ENCODE results near the gene GCM1.

Gene GCM1

DNA sequence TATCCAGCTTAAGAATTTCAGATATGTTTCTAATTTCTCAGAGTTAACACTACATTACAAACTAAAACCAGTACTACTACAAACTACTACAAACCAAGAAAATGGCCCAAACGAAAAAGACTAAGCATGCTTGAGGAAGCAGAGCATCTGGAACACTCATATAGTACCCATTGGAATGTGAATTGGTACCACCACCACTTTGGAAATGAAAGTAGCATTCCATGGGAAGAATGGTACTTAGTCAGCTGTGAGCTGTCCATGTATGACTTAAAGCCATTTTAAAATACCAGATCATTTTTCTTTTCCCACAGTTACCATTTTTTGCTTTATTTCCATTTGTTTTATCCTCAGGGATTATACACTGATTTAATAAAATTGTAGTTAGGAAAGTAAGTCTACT, 52.9 kb downstream of the GCM1 start:
- intact Hi-C loops (cut with DNase I; ENCODE audit: low total_unique reads), result no loop called here
- DNase-seq, result no peak
- Histone ChIP-seq H3K36me3 (peaks cover 91 to 99% (median 98%) of the 10 kb centered on the region in 3 donors), H3K4me1 (no peaks in the 10 kb centered on the region), H3K27ac (no peak overlapping the region), H3K27me3 (no peaks in the 10 kb centered on the region), H3K4me3 (no peak overlapping the region), H3K9me3 (no peaks in the 10 kb centered on the region)
- TF ChIP-seq, protein P1, sequence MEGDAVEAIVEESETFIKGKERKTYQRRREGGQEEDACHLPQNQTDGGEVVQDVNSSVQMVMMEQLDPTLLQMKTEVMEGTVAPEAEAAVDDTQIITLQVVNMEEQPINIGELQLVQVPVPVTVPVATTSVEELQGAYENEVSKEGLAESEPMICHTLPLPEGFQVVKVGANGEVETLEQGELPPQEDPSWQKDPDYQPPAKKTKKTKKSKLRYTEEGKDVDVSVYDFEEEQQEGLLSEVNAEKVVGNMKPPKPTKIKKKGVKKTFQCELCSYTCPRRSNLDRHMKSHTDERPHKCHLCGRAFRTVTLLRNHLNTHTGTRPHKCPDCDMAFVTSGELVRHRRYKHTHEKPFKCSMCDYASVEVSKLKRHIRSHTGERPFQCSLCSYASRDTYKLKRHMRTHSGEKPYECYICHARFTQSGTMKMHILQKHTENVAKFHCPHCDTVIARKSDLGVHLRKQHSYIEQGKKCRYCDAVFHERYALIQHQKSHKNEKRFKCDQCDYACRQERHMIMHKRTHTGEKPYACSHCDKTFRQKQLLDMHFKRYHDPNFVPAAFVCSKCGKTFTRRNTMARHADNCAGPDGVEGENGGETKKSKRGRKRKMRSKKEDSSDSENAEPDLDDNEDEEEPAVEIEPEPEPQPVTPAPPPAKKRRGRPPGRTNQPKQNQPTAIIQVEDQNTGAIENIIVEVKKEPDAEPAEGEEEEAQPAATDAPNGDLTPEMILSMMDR (IDR thresholded peaks at IDR 0.05), result no peak

- no peak overlapping the region for H3K4me3 ChIP-seq
- intact Hi-C loops (cut with DNase I; ENCODE audit: low total_unique reads), result no loop called here
- H3K27me3 ChIP-seq, result no peaks in the 10 kb centered on the region
- no peaks in the 10 kb centered on the region for H3K9me3 ChIP-seq
- DNase-seq, result no peak
- TF ChIP-seq, protein P1 (IDR thresholded peaks at IDR 0.05), result no peak
- no peak overlapping the region for H3K27ac ChIP-seq
- no peaks in the 10 kb centered on the region for H3K4me1 ChIP-seq
- peaks cover 88 to 99% (median 98%) of the 10 kb centered on the region in 3 donors for H3K36me3 ChIP-seq
Observed at GRCh38 chr6:53095270-53095669, 53.4 kb downstream of the GCM1 start.

- TF ChIP-seq, protein P1 (IDR thresholded peaks at IDR 0.05), result no peak
- Histone ChIP-seq H3K9me3 (no peaks in the 10 kb centered on the region), H3K4me3 (no peak overlapping the region), H3K27me3 (no peaks in the 10 kb centered on the region), H3K4me1 (no peaks in the 10 kb centered on the region), H3K36me3 (peaks cover 77 to 92% (median 86%) of the 10 kb centered on the region in 3 donors), H3K27ac (no peak overlapping the region)
- intact Hi-C loops (cut with DNase I; ENCODE audit: low total_unique reads), result no loop called here
- DNase-seq, result peak in 1 of 2 donors; percentile 29
Observed at GRCh38 chr6:53090576-53090975, 58.1 kb downstream of the GCM1 start.

- Histone ChIP-seq H3K27me3 (no peaks in the 10 kb centered on the region), H3K4me1 (no peaks in the 10 kb centered on the region), H3K27ac (no peak overlapping the region), H3K36me3 (peaks cover 75 to 92% (median 86%) of the 10 kb centered on the region in 3 donors), H3K4me3 (no peak overlapping the region), H3K9me3 (no peaks in the 10 kb centered on the region)
- TF ChIP-seq, protein P1 (IDR thresholded peaks at IDR 0.05), result no peak
- DNase-seq, result no peak
- intact Hi-C loops (cut with DNase I; ENCODE audit: low total_unique reads), result no loop called here
Observed at GRCh38 chr6:53089948-53090347, 58.7 kb downstream of the GCM1 start.

- peaks cover 75 to 94% (median 85%) of the 10 kb centered on the region in 3 donors for H3K36me3 ChIP-seq
- H3K27me3 ChIP-seq, result no peaks in the 10 kb centered on the region
- no peak for DNase-seq
- intact Hi-C loops (cut with DNase I; ENCODE audit: low total_unique reads), result no loop called here
- H3K27ac ChIP-seq, result no peak overlapping the region
- TF ChIP-seq, protein P1 (IDR thresholded peaks at IDR 0.05), result no peak
- H3K4me3 ChIP-seq, result no peak overlapping the region
- H3K9me3 ChIP-seq, result no peaks in the 10 kb centered on the region
- H3K4me1 ChIP-seq, result no peaks in the 10 kb centered on the region
Observed at GRCh38 chr6:53086302-53086701, 62.3 kb downstream of the GCM1 start.

- no peaks in the 10 kb centered on the region for H3K9me3 ChIP-seq
- H3K27ac ChIP-seq, result no peak overlapping the region
- intact Hi-C loops (cut with DNase I; ENCODE audit: low total_unique reads), result no loop called here
- no peaks in the 10 kb centered on the region for H3K4me1 ChIP-seq
- no peak for DNase-seq
- H3K27me3 ChIP-seq, result no peaks in the 10 kb centered on the region
- TF ChIP-seq, protein P1 (IDR thresholded peaks at IDR 0.05), result no peak
- peaks cover 88 to 98% (median 89%) of the 10 kb centered on the region in 3 donors for H3K36me3 ChIP-seq
- no peak overlapping the region for H3K4me3 ChIP-seq
Observed at GRCh38 chr6:53080813-53081212, 67.8 kb downstream of the GCM1 start.
